Keratinocyte (primary cell): Measurements from ENCODE around the gene EFCAB6.

ENCODE experiments used
- EZH2 ChIP-seq: IDR thresholded peaks from one replicate; pipeline ENCODE4 v1.6.1; 2012; ENCODE audit warnings: inconsistent platforms, mild to moderate bottlenecking, low read length, moderate library complexity
- TF ChIP-seq, protein P1 (sequence below), 3 experiments: IDR thresholded peaks in 1 of 3; conservative IDR thresholded peaks in 1 of 3; optimal IDR thresholded peaks in 1 of 3; 2 replicates in 2 of 3; 3 replicates in 1 of 3; pipeline versions ENCODE3 to v1.5.1; 2011; ENCODE audit warnings: low read length in 3 of 3, mild to moderate bottlenecking in 3 of 3, moderate library complexity in 2 of 3, control low read depth in 1 of 3, inconsistent platforms in 1 of 3; ENCODE audit not compliant: insufficient read depth in 2 of 3; ENCODE audit errors: extremely low read depth in 1 of 3

DNA sequence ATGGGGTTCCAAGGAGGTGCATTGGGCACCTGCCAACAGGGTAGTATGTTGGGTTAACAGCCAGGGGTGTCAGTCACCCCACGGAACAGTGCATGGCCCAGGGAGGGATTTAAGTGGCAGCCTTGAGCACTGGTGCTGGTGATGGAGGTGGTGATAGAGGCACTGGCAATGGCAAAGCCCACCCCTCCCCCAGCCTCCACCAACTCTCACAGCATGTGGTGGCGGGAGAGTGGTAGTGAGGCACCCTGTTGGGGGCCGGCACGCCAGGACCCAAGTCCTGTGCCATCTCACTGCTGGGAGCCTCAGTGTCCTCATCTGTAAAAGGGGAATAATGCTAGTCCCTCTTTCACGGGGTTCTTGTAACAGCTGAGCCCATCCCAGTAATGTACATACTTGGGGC lies 318.8 kb downstream of the EFCAB6 start:
- TF ChIP-seq, protein P1, sequence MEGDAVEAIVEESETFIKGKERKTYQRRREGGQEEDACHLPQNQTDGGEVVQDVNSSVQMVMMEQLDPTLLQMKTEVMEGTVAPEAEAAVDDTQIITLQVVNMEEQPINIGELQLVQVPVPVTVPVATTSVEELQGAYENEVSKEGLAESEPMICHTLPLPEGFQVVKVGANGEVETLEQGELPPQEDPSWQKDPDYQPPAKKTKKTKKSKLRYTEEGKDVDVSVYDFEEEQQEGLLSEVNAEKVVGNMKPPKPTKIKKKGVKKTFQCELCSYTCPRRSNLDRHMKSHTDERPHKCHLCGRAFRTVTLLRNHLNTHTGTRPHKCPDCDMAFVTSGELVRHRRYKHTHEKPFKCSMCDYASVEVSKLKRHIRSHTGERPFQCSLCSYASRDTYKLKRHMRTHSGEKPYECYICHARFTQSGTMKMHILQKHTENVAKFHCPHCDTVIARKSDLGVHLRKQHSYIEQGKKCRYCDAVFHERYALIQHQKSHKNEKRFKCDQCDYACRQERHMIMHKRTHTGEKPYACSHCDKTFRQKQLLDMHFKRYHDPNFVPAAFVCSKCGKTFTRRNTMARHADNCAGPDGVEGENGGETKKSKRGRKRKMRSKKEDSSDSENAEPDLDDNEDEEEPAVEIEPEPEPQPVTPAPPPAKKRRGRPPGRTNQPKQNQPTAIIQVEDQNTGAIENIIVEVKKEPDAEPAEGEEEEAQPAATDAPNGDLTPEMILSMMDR (optimal IDR thresholded peaks at IDR 0.05 in 1 of 3, IDR thresholded peaks at IDR 0.05 in 1 of 3, conservative IDR thresholded peaks at IDR 0.05 in 1 of 3; ENCODE audit: extremely low read depth in 1 of 3, insufficient read depth in 2 of 3, low read length in 3 of 3), result no peak
- TF ChIP-seq EZH2, result no peak
